Stromal cell of bone marrow (primary cell): ENCODE results near the gene CTSH.
A peak's percentile ranks its signal among the peaks of the same experiment; 100 is the strongest.
"Not testable (repeated sequence)": the region's sequence is repeated elsewhere in the genome, so short reads cannot be mapped to it uniquely, and the experiment has no call there.

Experiments used
- DNase-seq: peaks from one replicate; pipeline ENCODE4 v3.0.0-alpha.2; 2012; ENCODE audit warnings: low read depth

The CTSH gene

DNA sequence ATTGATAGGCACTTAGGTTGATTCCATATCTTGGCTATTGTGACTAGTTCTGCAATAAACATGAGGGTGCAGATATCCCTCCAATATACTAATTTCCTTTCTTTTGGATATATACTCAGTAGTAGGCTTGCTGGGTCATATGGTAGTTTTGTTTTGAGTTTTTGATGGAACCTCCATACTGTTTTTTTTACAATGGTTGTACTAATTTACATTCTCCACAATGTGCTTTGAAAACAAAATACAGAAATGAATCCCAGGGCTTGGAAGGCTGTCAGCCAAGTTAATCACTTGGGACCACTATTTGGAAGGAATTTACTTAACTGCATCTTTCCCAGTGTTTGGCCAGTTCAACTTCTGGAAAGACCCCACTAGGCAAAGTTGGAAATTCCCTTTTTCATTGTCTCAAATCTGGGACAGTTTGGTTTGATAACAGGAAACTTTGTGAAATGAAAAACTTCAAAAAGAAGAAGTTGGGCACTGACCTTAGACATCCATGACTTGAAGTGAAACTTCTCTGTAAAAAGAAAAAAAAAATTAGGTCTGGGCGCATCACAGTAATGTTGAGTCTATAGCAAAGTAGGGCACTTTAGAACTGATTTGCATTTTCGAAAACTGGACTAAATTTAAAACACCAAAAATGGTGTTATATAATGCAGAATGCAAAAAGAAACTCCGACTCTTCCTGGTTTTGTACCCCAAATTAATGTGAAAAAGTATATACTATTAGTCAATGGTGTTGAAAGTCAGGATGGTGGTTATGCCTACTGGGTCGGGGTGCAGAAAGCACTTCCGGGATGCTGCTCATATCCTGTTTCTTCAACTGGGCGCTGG is 6.0 kb downstream of the CTSH start:
- no peak for DNase-seq

DNA sequence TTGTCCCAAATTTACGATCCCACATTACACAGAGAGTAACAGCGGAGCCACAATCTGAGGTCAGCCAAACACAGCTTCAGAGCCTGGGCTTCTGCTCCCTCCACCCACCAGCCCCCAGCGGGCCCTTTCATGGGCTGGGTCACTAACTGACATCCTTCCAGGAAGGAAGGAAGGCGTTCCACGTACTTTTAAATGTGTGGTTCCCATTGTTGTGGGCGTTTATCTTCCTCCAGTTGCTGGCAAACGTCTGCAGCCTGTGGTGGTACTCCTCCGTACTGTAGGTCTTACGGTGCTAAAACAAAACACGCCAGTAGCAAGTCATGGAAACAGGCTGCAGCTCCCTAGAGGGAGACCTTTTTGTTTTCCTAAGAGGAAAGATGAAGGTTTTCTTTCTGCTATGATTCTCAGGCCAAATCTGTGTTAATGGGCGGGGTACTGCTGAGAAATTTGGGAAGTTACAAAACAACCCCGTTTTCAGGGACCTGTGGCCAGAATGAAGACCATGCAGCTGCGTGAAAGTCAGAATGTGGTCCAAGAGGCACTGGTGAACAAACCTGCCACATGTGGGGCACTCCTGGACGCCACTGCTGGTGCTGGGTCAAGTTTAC is 7.6 kb downstream of the CTSH start:
- DNase-seq = no peak

DNA sequence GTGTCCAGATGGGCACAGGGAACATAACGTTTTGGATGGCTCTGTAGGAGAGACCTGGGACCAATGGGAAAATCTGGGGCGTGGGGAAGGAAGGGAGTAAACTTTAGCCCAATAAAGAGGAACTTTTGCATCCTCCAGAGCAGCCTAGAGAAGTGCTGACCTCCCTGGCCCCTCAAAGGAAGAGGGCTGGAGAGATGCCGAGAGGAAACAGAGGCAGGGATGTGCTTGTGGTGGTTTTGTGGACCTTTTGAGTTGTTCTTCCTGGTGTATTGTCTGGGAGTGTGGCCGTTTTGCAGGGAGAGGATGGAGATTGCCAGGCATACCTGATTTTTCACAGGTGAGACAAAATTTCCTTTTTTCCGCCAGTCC is 10.2 kb downstream of the CTSH start:
- no peak for DNase-seq

- DNase-seq = no peak
Measured at GRCh38 chr15:78933823-78934654, 10.8 kb downstream of the CTSH start.

- DNase-seq = no peak
Measured at GRCh38 chr15:78933187-78933822, 11.5 kb downstream of the CTSH start.

- DNase-seq = no peak
Measured at GRCh38 chr15:78932258-78932808, 12.5 kb downstream of the CTSH start.

DNA sequence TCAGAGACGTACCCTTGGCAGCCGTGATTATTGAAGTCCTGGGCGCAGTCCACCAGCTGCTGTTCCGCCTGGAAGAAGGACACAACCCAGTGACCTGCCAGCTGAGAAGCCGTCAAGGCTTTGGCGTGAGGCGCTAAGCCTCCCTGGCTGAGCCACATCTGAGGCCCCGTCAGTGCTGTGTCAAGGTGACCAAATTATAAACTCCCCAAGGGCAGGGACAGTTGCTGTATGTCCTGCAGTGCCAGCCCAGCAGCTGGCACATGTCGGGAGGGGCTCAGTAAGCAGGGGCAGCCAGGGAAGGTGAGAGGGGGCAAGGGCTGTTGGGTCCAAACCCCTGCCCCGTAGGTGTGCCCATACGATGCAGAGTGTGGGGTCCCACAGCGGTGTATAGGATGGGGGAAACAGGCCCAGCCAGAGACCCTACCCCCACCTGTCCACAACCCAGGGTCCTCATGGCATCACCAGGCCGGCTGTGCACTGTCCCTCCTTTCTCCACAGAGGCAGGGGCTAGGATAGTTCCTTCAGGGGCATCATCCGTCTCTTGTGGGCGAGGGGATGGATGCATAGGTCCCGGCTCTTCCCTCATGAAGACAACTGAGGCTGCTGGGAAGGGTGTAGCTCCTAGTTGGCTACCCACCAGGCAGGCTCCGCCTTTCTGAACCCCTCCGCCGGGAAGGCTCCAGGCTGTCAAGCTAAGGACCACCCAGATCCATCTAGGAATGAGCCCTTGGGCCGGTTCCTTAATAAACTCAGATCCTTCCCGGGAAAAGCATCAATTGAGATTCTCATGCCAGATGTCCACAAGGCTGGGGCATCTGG is 13.2 kb downstream of the CTSH start:
- DNase-seq = no peak

DNA sequence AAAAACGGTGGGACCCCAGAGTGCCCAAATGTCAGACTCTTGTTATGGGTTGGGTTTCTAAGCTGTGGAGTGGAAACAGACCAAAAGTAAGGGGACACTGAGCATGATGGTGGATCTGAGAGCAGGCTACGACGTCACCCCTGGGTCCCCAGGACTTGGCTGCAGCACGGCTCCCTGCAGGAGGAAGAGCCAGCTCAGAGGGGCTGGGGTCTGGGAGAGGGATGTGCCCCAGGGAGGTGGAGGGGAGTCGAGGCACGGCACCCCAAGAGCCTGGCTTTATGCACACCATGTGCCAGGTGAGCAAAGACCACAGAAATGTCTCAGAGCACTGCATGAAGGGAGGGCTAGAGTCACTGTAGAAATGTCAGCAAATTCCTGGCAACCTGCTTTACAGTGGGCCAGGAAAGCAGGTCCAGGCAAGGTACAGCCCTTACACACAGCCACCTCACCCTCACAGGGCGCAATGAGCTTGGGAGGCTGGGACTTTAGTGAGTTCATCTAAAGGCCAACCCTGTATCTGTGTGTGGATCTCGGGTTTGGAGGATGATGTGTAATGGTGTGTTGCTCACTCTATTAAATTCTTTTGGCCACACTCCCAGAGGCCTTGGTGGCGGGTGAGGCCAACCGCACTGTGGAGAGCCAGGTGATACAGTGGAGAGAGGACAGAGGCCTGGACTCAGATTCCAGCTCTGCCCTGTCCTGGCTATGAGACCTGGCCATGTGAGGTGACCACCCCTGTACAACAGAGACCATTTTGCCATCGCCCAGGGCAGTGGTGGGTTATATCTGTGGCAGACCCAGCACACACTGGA is 14.1 kb downstream of the CTSH start:
- peak; percentile 90 for DNase-seq

DNA sequence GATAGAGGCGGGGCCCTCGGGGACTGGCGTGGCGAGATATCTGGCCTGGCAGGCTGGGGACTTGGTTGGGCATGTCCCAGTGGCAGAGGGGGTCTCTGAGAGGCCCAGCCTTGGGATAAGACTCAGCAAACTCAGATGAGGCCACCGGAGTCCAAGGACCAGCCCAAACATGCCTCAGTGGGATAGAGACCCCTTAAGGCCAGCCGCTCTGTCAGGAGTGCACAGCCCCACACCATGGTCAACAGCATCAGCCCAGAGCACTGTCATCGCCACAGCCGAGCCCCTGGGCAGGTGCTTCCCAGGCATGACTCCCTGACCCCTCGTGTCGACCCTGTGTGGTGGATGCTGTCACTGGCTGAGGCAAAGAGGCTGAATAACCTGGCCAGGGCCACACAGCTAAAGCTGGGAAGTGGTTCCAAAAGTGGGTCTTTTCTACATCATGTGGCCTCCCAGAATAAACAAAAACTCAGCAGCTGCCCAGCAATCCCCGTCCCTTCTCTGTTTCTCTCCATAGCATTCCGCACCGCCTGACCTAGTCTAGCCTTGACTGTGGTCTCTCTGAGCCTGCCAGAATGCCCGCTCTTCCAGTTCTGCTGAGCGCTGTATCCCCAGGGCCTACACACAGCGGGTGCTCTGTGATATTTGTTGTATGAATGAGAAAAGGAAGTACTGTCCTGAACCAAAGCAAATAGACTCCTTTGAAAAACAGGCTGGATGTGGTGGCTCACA is 15.1 kb downstream of the CTSH start:
- no peak for DNase-seq

- no peak for DNase-seq
Measured at GRCh38 chr15:78928616-78929093, 16.2 kb downstream of the CTSH start.

DNA sequence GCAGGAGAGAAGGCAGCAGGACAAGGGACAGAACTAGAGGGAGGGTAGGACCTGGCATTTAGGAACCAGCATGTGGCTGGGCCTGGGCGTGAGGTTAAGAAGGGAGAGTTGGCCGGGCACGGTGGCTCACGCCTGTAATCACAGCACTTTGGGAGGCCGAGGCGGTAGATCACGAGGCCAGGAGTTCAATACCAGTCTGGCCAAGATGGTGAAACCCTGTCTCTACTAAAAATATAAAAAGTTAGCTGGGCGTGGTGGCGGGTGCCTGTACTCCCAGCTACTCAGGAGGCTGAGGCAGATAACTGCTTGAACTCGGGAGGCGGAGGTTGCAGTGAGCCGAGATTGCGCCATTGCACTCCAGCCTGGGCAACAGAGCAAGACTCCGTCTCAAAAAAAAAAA is 16.7 kb downstream of the CTSH start:
- not testable (repeated sequence) for DNase-seq

- DNase-seq = no peak
Measured at GRCh38 chr15:78927077-78927790, 17.6 kb downstream of the CTSH start.

GRCh38 chr15:78925956-78926743 is 18.7 kb downstream of the CTSH start:
- DNase-seq = no peak

- DNase-seq = no peak
Measured at GRCh38 chr15:78925076-78925624, 19.7 kb downstream of the CTSH start.

- no peak for DNase-seq
Measured at GRCh38 chr15:78923480-78924360, 21.1 kb downstream of the CTSH start.

DNA sequence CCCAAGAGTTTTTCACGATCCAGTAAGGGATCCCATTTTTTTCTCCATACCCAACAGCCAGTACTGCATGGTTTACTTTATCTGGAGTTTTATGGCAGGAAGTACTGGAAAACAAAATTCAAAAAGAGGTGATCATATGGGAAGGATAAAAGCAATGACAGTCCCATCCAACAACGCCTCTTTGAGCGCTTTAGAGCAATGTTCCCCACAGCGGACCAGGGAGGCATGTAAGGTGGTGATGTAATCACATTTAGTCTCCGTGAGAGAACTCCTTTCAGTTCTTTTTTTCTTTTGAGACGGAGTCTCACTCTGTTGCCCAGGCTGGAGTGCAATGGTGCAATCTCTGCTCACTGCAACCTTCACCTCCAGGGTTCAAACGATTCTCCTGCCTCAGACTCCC is 21.8 kb downstream of the CTSH start:
- no peak for DNase-seq

DNA sequence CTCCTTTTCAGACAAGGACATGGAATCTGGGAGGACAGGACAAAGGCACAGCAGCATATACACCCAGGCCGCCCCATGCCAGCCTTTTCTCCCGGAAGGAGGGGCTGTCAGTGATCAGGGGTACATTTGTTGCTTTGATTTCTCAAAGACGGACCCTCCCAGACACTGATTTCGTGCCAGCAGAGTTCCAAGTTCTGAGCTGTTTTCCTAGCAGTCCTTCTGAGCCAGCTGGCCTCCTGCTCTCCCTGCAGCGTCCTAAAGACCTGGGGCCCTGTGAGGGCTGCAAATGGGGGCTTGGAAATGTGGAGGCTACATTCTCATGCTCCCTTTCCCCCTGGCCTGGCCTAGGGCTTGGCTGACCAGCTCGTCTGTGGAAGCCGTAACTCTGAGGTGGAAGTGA is 22.3 kb downstream of the CTSH start:
- no peak for DNase-seq
